Astrocyte of the cerebellum (primary cell): ENCODE results near the gene TMEM231.
"Not testable (repeated sequence)": the region's sequence is repeated elsewhere in the genome, so short reads cannot be mapped to it uniquely, and the experiment has no call there.

Source experiments
- DNase-seq: peaks from one replicate; pipeline ENCODE4 v3.0.0-alpha.2; 2011; ENCODE audit warnings: low read depth
- H3K4me3 ChIP-seq: 2 replicates; pipeline ENCODE4 v1.5.1; 2011; ENCODE audit warnings: mild to moderate bottlenecking, low read depth, low read length, moderate library complexity
- in situ Hi-C: cut with HindIII; loops from 2 replicates; pipeline ENCODE4 v1.10.0; 2017; ENCODE audit warnings: low sequenced_read_pairs
- TF ChIP-seq, protein P1 (sequence below): IDR thresholded peaks from 2 replicates; pipeline ENCODE4 v1.5.1; 2012; ENCODE audit warnings: low read length, low read depth, moderate library complexity, mild to moderate bottlenecking; ENCODE audit errors: missing control alignments

Gene TMEM231, protein sequence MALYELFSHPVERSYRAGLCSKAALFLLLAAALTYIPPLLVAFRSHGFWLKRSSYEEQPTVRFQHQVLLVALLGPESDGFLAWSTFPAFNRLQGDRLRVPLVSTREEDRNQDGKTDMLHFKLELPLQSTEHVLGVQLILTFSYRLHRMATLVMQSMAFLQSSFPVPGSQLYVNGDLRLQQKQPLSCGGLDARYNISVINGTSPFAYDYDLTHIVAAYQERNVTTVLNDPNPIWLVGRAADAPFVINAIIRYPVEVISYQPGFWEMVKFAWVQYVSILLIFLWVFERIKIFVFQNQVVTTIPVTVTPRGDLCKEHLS

DNA sequence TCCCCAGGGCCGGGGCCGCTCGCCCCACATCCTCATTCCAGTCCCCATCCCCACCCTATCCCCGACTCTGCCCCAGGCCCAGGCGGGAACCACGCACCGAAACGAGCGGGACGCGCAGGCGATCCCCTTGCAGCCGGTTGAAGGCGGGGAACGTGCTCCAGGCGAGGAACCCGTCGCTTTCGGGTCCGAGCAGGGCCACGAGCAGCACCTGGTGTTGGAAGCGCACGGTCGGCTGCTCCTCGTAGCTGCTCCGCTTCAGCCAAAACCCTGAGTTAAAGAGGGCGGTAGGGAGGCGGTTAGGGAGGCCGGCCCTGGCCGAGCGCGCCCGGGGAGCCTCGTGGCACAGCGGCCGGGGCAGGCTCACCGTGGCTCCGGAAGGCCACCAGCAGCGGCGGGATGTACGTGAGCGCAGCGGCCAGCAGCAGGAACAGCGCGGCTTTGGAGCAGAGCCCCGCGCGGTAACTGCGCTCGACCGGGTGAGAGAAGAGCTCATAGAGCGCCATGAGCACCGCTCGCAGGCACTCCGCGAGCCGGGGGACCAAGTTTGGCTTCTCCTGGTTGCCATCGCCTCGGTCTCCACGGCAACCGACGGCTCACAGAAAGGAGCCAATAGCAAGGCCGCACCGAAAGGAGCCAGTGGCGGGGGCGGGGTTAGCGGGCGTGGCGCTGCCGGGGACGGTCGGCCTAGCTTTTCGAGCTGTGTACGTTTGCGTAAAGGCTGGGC lies at the start of gene TMEM231:
TSS of gene TMEM231 (minus strand) at position 546 of the 724 bp plus-strand sequence. CDS start at position 503, 43 bp downstream.
- TF ChIP-seq, protein P1, sequence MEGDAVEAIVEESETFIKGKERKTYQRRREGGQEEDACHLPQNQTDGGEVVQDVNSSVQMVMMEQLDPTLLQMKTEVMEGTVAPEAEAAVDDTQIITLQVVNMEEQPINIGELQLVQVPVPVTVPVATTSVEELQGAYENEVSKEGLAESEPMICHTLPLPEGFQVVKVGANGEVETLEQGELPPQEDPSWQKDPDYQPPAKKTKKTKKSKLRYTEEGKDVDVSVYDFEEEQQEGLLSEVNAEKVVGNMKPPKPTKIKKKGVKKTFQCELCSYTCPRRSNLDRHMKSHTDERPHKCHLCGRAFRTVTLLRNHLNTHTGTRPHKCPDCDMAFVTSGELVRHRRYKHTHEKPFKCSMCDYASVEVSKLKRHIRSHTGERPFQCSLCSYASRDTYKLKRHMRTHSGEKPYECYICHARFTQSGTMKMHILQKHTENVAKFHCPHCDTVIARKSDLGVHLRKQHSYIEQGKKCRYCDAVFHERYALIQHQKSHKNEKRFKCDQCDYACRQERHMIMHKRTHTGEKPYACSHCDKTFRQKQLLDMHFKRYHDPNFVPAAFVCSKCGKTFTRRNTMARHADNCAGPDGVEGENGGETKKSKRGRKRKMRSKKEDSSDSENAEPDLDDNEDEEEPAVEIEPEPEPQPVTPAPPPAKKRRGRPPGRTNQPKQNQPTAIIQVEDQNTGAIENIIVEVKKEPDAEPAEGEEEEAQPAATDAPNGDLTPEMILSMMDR, result no peak
- H3K4me3 ChIP-seq, result peak within 1 kb of the TSS; percentile 65
- in situ Hi-C loops, result no loop called here

DNA sequence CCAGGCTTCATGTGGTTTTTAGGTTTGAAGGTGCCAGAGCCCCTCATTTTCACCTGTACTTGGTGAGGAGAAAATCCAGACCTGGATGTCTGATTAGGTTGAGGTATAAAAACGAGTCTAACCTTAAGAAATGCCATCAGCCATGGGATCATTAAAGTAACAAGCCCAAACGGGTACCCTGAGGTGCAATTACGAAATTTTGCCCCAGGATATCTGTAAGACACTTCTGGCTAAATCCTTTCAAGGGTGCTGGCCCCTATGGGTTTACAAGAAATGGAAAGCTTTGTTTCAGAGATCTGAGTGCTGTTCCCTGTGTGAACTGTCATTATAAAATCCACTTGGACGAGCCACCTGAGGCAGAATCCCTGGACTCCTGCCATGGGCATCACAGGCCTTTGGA lies 47.2 kb upstream of the TMEM231 start:
- TF ChIP-seq, protein P1, result no peak
- DNase-seq, result no peak
- in situ Hi-C loops, result no loop called here
- no peak overlapping the region for H3K4me3 ChIP-seq

More for the DNA sequence above, at the start of gene TMEM231:
- DNase-seq, result peak; percentile 74

DNA sequence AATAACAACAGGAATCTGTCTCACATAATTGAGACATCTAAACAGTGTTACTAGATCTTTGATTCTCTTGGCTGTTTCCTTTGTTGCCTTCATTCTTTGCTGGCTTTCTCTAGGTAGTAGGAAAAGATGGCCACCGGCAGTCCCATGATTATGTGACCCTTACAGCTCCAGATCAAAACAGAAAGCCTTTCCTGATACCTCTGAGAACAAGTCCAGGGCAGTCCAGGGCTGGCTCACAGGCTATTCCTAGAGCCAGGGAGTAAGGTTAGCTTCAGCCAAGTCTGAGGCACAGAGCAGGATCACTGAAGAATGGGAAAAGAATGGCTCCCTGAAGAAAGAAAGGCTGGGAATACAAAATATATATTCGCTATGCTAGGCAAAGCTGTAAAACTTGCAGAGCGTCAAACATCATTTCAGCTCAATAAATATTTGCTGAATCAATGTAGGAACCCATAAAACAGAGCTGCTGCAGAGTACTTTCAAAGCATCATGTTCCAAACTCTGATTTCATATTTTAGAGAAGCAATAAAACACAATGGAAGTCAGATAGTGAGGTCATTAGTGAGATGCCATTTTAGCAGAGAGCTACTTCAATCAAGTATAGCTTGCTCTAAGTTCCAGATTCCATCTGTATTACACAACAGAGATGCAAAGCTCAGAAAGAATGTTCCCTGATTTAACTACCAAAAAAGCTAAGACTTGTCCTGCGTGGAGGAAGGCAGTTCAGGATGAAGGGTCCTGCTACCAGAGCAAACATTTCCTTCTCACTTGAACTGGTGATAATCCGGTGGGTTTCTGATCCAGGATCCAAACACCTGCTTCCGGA lies 43.6 kb upstream of the TMEM231 start:
- in situ Hi-C loops, result no loop called here
- H3K4me3 ChIP-seq, result no peak overlapping the region
- TF ChIP-seq, protein P1, result no peak
- no peak for DNase-seq

DNA sequence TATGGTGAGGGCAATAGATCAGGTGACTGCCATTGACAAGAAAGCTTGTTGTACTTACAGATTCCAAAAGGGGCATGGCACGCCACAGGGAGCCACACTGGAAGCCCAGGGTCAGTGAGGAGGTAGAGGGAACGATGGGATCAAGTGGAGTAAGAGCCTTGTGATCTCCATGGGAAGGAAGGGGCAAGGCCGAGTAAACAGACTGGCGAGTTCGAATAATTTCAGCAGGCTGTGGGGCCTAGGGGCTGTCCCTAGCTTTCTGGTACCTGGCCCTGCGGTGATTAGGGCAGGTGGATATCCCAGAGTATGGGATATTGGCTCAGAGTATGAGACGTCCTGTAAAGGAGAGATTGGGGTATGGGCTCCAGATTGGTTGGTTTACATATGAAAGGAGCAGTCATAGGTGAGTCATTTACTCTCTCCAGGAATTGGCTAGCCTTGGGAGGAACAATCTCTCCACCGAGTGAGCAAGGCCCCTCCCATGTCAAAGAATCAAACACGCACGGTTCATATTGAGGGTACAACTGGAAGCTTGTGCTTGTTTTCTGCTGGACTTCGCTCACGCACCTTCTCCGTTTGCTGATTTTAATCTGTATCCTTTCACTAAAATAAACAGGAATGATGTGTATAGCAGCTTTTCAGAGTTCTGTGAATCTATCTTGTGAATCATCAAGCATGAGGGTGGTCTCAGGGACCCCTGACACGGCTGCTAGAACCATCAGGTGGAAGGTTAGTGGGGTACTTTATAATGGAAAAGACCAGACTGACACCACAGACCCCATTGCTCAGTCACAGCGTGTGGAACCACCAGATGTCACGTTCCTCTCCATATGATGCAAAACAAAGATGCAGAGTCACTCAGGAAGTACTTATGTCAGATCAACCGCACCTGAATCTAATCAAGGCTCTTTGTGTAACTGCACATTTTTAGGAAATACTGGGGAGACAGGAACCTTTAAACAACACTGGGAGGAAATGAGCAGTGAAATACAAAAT lies 38.1 kb upstream of the TMEM231 start:
- peak; percentile 41 for DNase-seq
- TF ChIP-seq, protein P1, result no peak
- no peak overlapping the region for H3K4me3 ChIP-seq
- in situ Hi-C loops, result no loop called here

DNA sequence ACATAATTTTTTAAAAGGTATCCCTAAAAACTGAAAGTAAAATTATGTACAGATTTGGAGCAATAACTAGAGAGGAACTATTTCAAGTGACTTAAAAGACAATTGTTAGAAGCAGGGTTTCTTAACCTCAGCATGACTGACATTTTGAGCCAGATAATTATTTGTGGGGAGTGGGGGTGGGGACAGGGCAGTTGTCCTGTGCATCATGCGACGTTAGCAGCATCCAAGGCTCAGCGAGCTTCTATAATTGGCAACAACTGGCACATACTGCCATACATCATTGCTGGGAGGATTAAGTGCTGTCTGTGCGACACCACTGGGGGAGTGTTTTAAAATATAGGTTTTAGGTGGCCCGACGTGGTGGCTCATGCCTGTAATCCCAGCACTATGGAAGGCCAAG lies 37.3 kb upstream of the TMEM231 start:
- DNase-seq, result no peak
- in situ Hi-C loops, result no loop called here
- TF ChIP-seq, protein P1, result no peak
- H3K4me3 ChIP-seq, result no peak overlapping the region

DNA sequence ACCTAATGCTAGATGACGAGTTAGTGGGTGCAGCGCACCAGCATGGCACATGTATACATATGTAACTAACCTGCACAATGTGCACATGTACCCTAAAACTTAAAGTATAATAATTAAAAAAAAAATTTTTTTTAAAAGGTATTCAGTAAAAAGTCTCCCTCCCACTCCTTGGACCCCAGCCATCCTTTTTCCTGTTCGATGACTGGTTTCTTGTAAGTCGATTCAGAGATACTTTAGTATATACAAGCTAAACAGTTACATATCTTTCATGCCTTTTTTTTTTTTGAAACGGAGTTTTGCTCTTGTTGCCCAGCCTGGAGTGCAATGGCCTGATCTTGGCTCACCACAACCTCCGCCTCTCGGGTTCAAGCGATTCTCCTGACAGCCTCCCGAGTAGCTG lies 35.9 kb upstream of the TMEM231 start:
- H3K4me3 ChIP-seq, in situ Hi-C loops, DNase-seq: not testable (repeated sequence)
